ENCODE measurements around the gene MADD. TPM values are rescaled to one million over a fixed set of nuclear protein-coding genes. Genes with fewer than 3 reads are reported as not detected.

MADD gene
- total RNA-seq, 1 donor from 2014 or later: 50.1 TPM

GRCh38 chr11:47251751-47252150 lies 18.2 kb upstream of the MADD start:
- Histone ChIP-seq H3K36me3 (no peaks in the 10 kb centered on the region), H3K9me3 (no peaks in the 10 kb centered on the region), H3K4me3 (no peak overlapping the region), H3K4me1 (peaks cover 35% of the 10 kb centered on the region), H3K27me3 (no peaks in the 10 kb centered on the region), H3K27ac (no peak overlapping the region)
- TF ChIP-seq CTCF (IDR thresholded peaks at IDR 0.05): no peak
- intact Hi-C loops (cut with DNase I): no loop called here
- no peak for DNase-seq
- ATAC-seq: no peak

GRCh38 chr11:47253660-47254059 lies 16.3 kb upstream of the MADD start:
- H3K27ac ChIP-seq: no peak overlapping the region
- H3K9me3 ChIP-seq: no peaks in the 10 kb centered on the region
- TF ChIP-seq CTCF (IDR thresholded peaks at IDR 0.05): no peak
- no peak for ATAC-seq
- no peaks in the 10 kb centered on the region for H3K27me3 ChIP-seq
- intact Hi-C loops (cut with DNase I): no loop called here
- H3K4me3 ChIP-seq: no peak overlapping the region
- H3K36me3 ChIP-seq: no peaks in the 10 kb centered on the region
- DNase-seq: no peak
- H3K4me1 ChIP-seq: peaks cover 39% of the 10 kb centered on the region

GRCh38 chr11:47254386-47254785 lies 15.5 kb upstream of the MADD start:
- Histone ChIP-seq H3K27ac (peak overlapping the region; percentile 72), H3K4me3 (no peak overlapping the region), H3K36me3 (no peaks in the 10 kb centered on the region), H3K4me1 (peaks cover 45% of the 10 kb centered on the region), H3K27me3 (no peaks in the 10 kb centered on the region), H3K9me3 (no peaks in the 10 kb centered on the region)
- ATAC-seq: peak; percentile 3
- DNase-seq: no peak
- no peak for TF ChIP-seq CTCF (IDR thresholded peaks at IDR 0.05)
- intact Hi-C loops (cut with DNase I): no loop called here

GRCh38 chr11:47256374-47256773 lies 13.6 kb upstream of the MADD start:
- no peaks in the 10 kb centered on the region for H3K9me3 ChIP-seq
- intact Hi-C loops (cut with DNase I): no loop called here
- no peak for TF ChIP-seq CTCF (IDR thresholded peaks at IDR 0.05)
- H3K4me3 ChIP-seq: no peak overlapping the region
- no peaks in the 10 kb centered on the region for H3K36me3 ChIP-seq
- ATAC-seq (no peak), DNase-seq (no peak)
- H3K27me3 ChIP-seq: no peaks in the 10 kb centered on the region
- H3K27ac ChIP-seq: no peak overlapping the region
- H3K4me1 ChIP-seq: peaks cover 47% of the 10 kb centered on the region

GRCh38 chr11:47257177-47257516 lies 12.8 kb upstream of the MADD start:
- no peaks in the 10 kb centered on the region for H3K36me3 ChIP-seq
- peak overlapping the region; percentile 80 for H3K27ac ChIP-seq
- ATAC-seq: no peak
- DNase-seq: no peak
- peak overlapping the region; percentile 50 for H3K4me3 ChIP-seq
- H3K27me3 ChIP-seq: no peaks in the 10 kb centered on the region
- H3K9me3 ChIP-seq: no peaks in the 10 kb centered on the region
- no peak for TF ChIP-seq CTCF (IDR thresholded peaks at IDR 0.05)
- peaks cover 47% of the 10 kb centered on the region for H3K4me1 ChIP-seq
- intact Hi-C loops (cut with DNase I): no loop called here

All from upper lobe of right lung (tissue), 1 donor.